ENCODE data around the gene RPL22L1. TPM values are rescaled to one million over a fixed set of nuclear protein-coding genes. Genes with fewer than 3 reads are reported as not detected.
"Not testable (repeated sequence)": the region's sequence is repeated elsewhere in the genome, so short reads cannot be mapped to it uniquely, and the experiment has no call there.

The RPL22L1 gene
- polyA plus RNA-seq (2012; ENCODE audit: insufficient read depth, insufficient read length): 81.8 TPM

- peak; percentile 93 for DNase-seq (ENCODE audit: low read depth, low spot score)
- peak within 1 kb of the TSS; percentile 91 for H3K4me3 ChIP-seq (ENCODE audit: low read length)
Observed at GRCh38 chr3:170869645-170870593, at the start of gene RPL22L1. RPL22L1 (minus strand) TSS chr3:170870195; CDS start chr3:170870167, 28 bp downstream.

GRCh38 chr3:170918715-170919114 is 48.7 kb upstream of the RPL22L1 start:
- no peak overlapping the region for H3K4me3 ChIP-seq (ENCODE audit: low read length)
- no peak for DNase-seq (ENCODE audit: low read depth, low spot score)

GRCh38 chr3:170914690-170915089 is 44.7 kb upstream of the RPL22L1 start:
- no peak overlapping the region for H3K4me3 ChIP-seq (ENCODE audit: low read length)
- DNase-seq (ENCODE audit: low read depth, low spot score): no peak

- no peak overlapping the region for H3K4me3 ChIP-seq (ENCODE audit: low read length)
- no peak for DNase-seq (ENCODE audit: low read depth, low spot score)
Observed at GRCh38 chr3:170914212-170914611, 44.2 kb upstream of the RPL22L1 start.

- H3K4me3 ChIP-seq (ENCODE audit: low read length): no peak overlapping the region
- DNase-seq (ENCODE audit: low read depth, low spot score): no peak
Observed at GRCh38 chr3:170911051-170911450, 41.1 kb upstream of the RPL22L1 start.

- H3K4me3 ChIP-seq (ENCODE audit: low read length): no peak overlapping the region
- no peak for DNase-seq (ENCODE audit: low read depth, low spot score)
Observed at GRCh38 chr3:170910542-170910941, 40.5 kb upstream of the RPL22L1 start.

GRCh38 chr3:170909129-170909903 is 39.3 kb upstream of the RPL22L1 start:
- H3K4me3 ChIP-seq (ENCODE audit: low read length): no peak overlapping the region

GRCh38 chr3:170908235-170909116 is 38.5 kb upstream of the RPL22L1 start, which contains the start of gene EIF5A2:
EIF5A2 (minus strand) TSS chr3:170908637; CDS start chr3:170907806, 831 bp downstream.
- peak; percentile 85 for DNase-seq (ENCODE audit: low read depth, low spot score)
- H3K4me3 ChIP-seq (ENCODE audit: low read length): peak within 1 kb of the TSS; percentile 58

More at GRCh38 chr3:170909129-170909903, 39.3 kb upstream of the RPL22L1 start:
- no peak for DNase-seq (ENCODE audit: low read depth, low spot score)

- no peak for DNase-seq (ENCODE audit: low read depth, low spot score)
- H3K4me3 ChIP-seq (ENCODE audit: low read length): peak overlapping the region; percentile 58
Observed at GRCh38 chr3:170907637-170908234, 37.7 kb upstream of the RPL22L1 start.

- no peak for DNase-seq (ENCODE audit: low read depth, low spot score)
- no peak overlapping the region for H3K4me3 ChIP-seq (ENCODE audit: low read length)
Observed at GRCh38 chr3:170905862-170906261, 35.9 kb upstream of the RPL22L1 start.

GRCh38 chr3:170903123-170903522 is 33.1 kb upstream of the RPL22L1 start:
- DNase-seq (ENCODE audit: low read depth, low spot score): no peak
- H3K4me3 ChIP-seq (ENCODE audit: low read length): no peak overlapping the region

GRCh38 chr3:170899455-170899854 is 29.5 kb upstream of the RPL22L1 start:
- no peak for DNase-seq (ENCODE audit: low read depth, low spot score)
- no peak overlapping the region for H3K4me3 ChIP-seq (ENCODE audit: low read length)

- DNase-seq (ENCODE audit: low read depth, low spot score): no peak
- H3K4me3 ChIP-seq (ENCODE audit: low read length): no peak overlapping the region
Observed at GRCh38 chr3:170897978-170898377, 28.0 kb upstream of the RPL22L1 start.

- H3K4me3 ChIP-seq (ENCODE audit: low read length); DNase-seq (ENCODE audit: low read depth, low spot score): not testable (repeated sequence)
Observed at GRCh38 chr3:170897199-170897598, 27.2 kb upstream of the RPL22L1 start.

GRCh38 chr3:170896781-170897180 is 26.8 kb upstream of the RPL22L1 start:
- DNase-seq (ENCODE audit: low read depth, low spot score): no peak
- no peak overlapping the region for H3K4me3 ChIP-seq (ENCODE audit: low read length)

- not testable (repeated sequence) for DNase-seq (ENCODE audit: low read depth, low spot score); H3K4me3 ChIP-seq (ENCODE audit: low read length)
Observed at GRCh38 chr3:170896333-170896732, 26.3 kb upstream of the RPL22L1 start.

- DNase-seq (ENCODE audit: low read depth, low spot score): no peak
- H3K4me3 ChIP-seq (ENCODE audit: low read length): no peak overlapping the region
Observed at GRCh38 chr3:170893895-170894294, 23.9 kb upstream of the RPL22L1 start.

- DNase-seq (ENCODE audit: low read depth, low spot score): no peak
- H3K4me3 ChIP-seq (ENCODE audit: low read length): no peak overlapping the region
Observed at GRCh38 chr3:170889630-170890029, 19.6 kb upstream of the RPL22L1 start.
